WI38 (cell line): Measurements from ENCODE around the gene RBFOX1.

Source experiments
- H3K4me3 ChIP-seq: 2 replicates; pipeline ENCODE4 v1.5.1; 2011; ENCODE audit warnings: low read depth, mild to moderate bottlenecking, control low read depth, low read length
- CTCF ChIP-seq: IDR thresholded peaks from 2 replicates; pipeline ENCODE4 v1.5.1; 2012; ENCODE audit warnings: low read depth, mild to moderate bottlenecking, control low read depth, low read length

Gene RBFOX1

GRCh38 chr16:7355758-7356157 lies 23.1 kb downstream of the RBFOX1 start:
- no peak for TF ChIP-seq CTCF
- H3K4me3 ChIP-seq = no peak overlapping the region

GRCh38 chr16:7361416-7362129 lies 28.9 kb downstream of the RBFOX1 start:
- no peak overlapping the region for H3K4me3 ChIP-seq
- no peak for TF ChIP-seq CTCF

GRCh38 chr16:7362231-7362630 lies 29.6 kb downstream of the RBFOX1 start:
- no peak for TF ChIP-seq CTCF
- H3K4me3 ChIP-seq = no peak overlapping the region

GRCh38 chr16:7363422-7364417 lies 31.1 kb downstream of the RBFOX1 start:
- TF ChIP-seq CTCF = no peak
- no peak overlapping the region for H3K4me3 ChIP-seq

GRCh38 chr16:7366041-7366440 lies 33.4 kb downstream of the RBFOX1 start:
- no peak overlapping the region for H3K4me3 ChIP-seq
- TF ChIP-seq CTCF = no peak

- TF ChIP-seq CTCF = no peak
- H3K4me3 ChIP-seq = no peak overlapping the region
Measured at GRCh38 chr16:7366993-7367880, 34.6 kb downstream of the RBFOX1 start.
